GM23338 (cell line): ENCODE measurements around the gene PARP1. TPM values are rescaled to one million over a fixed set of nuclear protein-coding genes. Genes with fewer than 3 reads are reported as not detected.
"Not testable (repeated sequence)": the region's sequence is repeated elsewhere in the genome, so short reads cannot be mapped to it uniquely, and the experiment has no call there.

ENCODE experiments used
- ATAC-seq: fragments of 200-7000 bp; cut with Tn5 transposase; 3 replicates; pipeline ENCODE4 v1.9.1; 2020
- DNase-seq: peaks from one replicate; pipeline ENCODE4 v3.0.0-alpha.2; 2015; ENCODE audit warnings: low spot score
- H2AFZ ChIP-seq: fragments of 200-600 bp; sonication (generic); 2 replicates; pipeline ENCODE4 v1.8.0; 2016; ENCODE audit warnings: antibody characterized with exemption, mild to moderate bottlenecking, moderate library complexity
- H3F3A ChIP-seq: fragments of 200-600 bp; sonication (generic); replicated peaks from 2 replicates; pipeline ENCODE4 v1.8.0; 2017; ENCODE audit warnings: antibody characterized with exemption, mixed run types, low read depth
- H3K27ac ChIP-seq: fragments of 200-600 bp; sonication (generic); 2 replicates; pipeline ENCODE4 v1.6.1; 2016; ENCODE audit warnings: low read depth
- H3K27me3 ChIP-seq: fragments of 200-600 bp; sonication (generic); 2 replicates; pipeline ENCODE4 v1.8.0; 2016; ENCODE audit warnings: mild to moderate bottlenecking, mixed run types, moderate library complexity; ENCODE audit not compliant: insufficient read depth
- H3K36me3 ChIP-seq: fragments of 200-600 bp; sonication (generic); 2 replicates; pipeline ENCODE4 v1.8.0; 2016; ENCODE audit warnings: mild to moderate bottlenecking; ENCODE audit not compliant: insufficient read depth
- H3K4me1 ChIP-seq: fragments of 200-600 bp; sonication (generic); 2 replicates; pipeline ENCODE4 v1.8.0; 2016; ENCODE audit warnings: mild to moderate bottlenecking, moderate library complexity; ENCODE audit not compliant: insufficient read depth
- H3K4me2 ChIP-seq: fragments of 200-600 bp; sonication (generic); 2 replicates; pipeline ENCODE4 v1.7.1; 2017; ENCODE audit warnings: mixed run types
- H3K4me3 ChIP-seq: fragments of 200-600 bp; sonication (generic); 2 replicates; pipeline ENCODE4 v1.6.1; 2016; ENCODE audit warnings: mixed run types
- H3K79me2 ChIP-seq: fragments of 200-600 bp; sonication (generic); replicated peaks from 2 replicates; pipeline ENCODE4 v1.8.0; 2017; ENCODE audit warnings: mild to moderate bottlenecking; ENCODE audit not compliant: insufficient read depth
- H3K9me2 ChIP-seq: fragments of 200-600 bp; sonication (generic); 2 replicates; pipeline ENCODE4 v1.8.0; 2017; ENCODE audit not compliant: insufficient read depth
- H4K20me1 ChIP-seq: fragments of 200-600 bp; sonication (generic); replicated peaks from 2 replicates; pipeline ENCODE4 v1.8.0; 2017; ENCODE audit warnings: mild to moderate bottlenecking; ENCODE audit not compliant: insufficient read depth
- H3K27ac Mint-ChIP-seq: 2 replicates; pipeline ENCODE4 v1.8.0; 2020; ENCODE audit warnings: inconsistent platforms, mild to moderate bottlenecking, moderate library complexity, mixed read lengths
- H3K27me3 Mint-ChIP-seq: 3 replicates; pipeline ENCODE4 v1.8.0; 2022; ENCODE audit warnings: low read depth, mild to moderate bottlenecking, moderate library complexity, mixed read lengths, inconsistent platforms; ENCODE audit not compliant: insufficient read depth, poor library complexity
- H3K36me3 Mint-ChIP-seq: 3 replicates; pipeline ENCODE4 v1.8.0; 2021; ENCODE audit warnings: low read depth, mild to moderate bottlenecking, inconsistent platforms, moderate library complexity, mixed read lengths
- H3K4me1 Mint-ChIP-seq: 3 replicates; pipeline ENCODE4 v1.8.0; 2020; ENCODE audit warnings: mild to moderate bottlenecking, inconsistent platforms, mixed read lengths
- H3K4me3 Mint-ChIP-seq: 3 replicates; pipeline ENCODE4 v1.8.0; 2021; ENCODE audit warnings: moderate library complexity, mild to moderate bottlenecking, inconsistent platforms, mixed read lengths
- H3K9me3 Mint-ChIP-seq: 3 replicates; pipeline ENCODE4 v1.8.0; 2020; ENCODE audit warnings: moderate library complexity, mild to moderate bottlenecking, inconsistent platforms, mixed read lengths
- CREB1 ChIP-seq: fragments of 250-450 bp; sonication (Bioruptor Pico); IDR thresholded peaks from 2 replicates; pipeline ENCODE4 v1.5.0; 2020; ENCODE audit warnings: low read depth, mild to moderate bottlenecking, moderate library complexity
- CTCF ChIP-seq, 2 experiments: fragments of 200-600 bp in 1 of 2; sonication (generic) in 1 of 2; conservative IDR thresholded peaks; 2 replicates each; pipeline versions ENCODE4 v1.5.1 to v1.6.1; 2016 to 2017; ENCODE audit warnings: antibody characterized with exemption in 2 of 2, low read depth in 2 of 2, mild to moderate bottlenecking in 2 of 2, moderate library complexity in 1 of 2
- EZH2 ChIP-seq: fragments of 200-600 bp; sonication (generic); IDR thresholded peaks from one replicate; pipeline ENCODE4 v1.8.0; 2017; ENCODE audit warnings: antibody characterized with exemption, mild to moderate bottlenecking, low read depth; ENCODE audit not compliant: unreplicated experiment
- JUNB ChIP-seq: IDR thresholded peaks from one replicate; pipeline ENCODE4 v1.6.1; 2016; ENCODE audit warnings: antibody characterized with exemption; ENCODE audit not compliant: unreplicated experiment
- NANOG ChIP-seq: IDR thresholded peaks from 2 replicates; pipeline ENCODE4 v1.6.1; 2016; ENCODE audit warnings: antibody characterized with exemption, borderline replicate concordance
- POLR2AphosphoS5 ChIP-seq: IDR thresholded peaks from 2 replicates; pipeline ENCODE4 v1.6.1; 2016; ENCODE audit warnings: antibody characterized with exemption, low read depth
- REST ChIP-seq: IDR thresholded peaks from one replicate; pipeline ENCODE4 v1.6.1; 2018; ENCODE audit warnings: antibody characterized with exemption; ENCODE audit not compliant: unreplicated experiment
- STAT1 ChIP-seq: IDR thresholded peaks from one replicate; pipeline ENCODE4 v1.6.1; 2016; ENCODE audit warnings: antibody characterized with exemption; ENCODE audit not compliant: unreplicated experiment
- ZNF114 ChIP-seq: fragments of 250-450 bp; sonication (Bioruptor Pico); IDR thresholded peaks from 2 replicates; pipeline ENCODE4 v1.5.0; 2020; ENCODE audit warnings: mild to moderate bottlenecking, moderate library complexity
- ZNF331 ChIP-seq: fragments of 250-450 bp; sonication (Bioruptor Pico); IDR thresholded peaks from 2 replicates; pipeline ENCODE4 v1.5.0; 2020; ENCODE audit warnings: low read depth, mild to moderate bottlenecking, moderate library complexity
- ZNF462 ChIP-seq: fragments of 250-450 bp; sonication (Bioruptor Pico); IDR thresholded peaks from 2 replicates; pipeline ENCODE4 v1.5.0; 2020; ENCODE audit warnings: mild to moderate bottlenecking, moderate library complexity
- polyA plus RNA-seq: library from polyadenylated mRNA; unstranded; fragments of >200 nt; fragmentation: Nextera tagmentation; extraction: Ambion mirVana; gene quantifications from 2 replicates; pipeline ENCODE4 v1.2.1, GENCODE V29; 2016
- total RNA-seq: library from RNA; depleted of rRNA; stranded (reverse); fragments of >200 nt; shearing (Covaris generic); gene quantifications from 2 replicates; pipeline ENCODE4 v1.2.3, GENCODE V29; 2014

Gene PARP1
- total and polyA plus RNA-seq, 2 experiments from 2014 or later: 877 to 1,082 TPM

DNA sequence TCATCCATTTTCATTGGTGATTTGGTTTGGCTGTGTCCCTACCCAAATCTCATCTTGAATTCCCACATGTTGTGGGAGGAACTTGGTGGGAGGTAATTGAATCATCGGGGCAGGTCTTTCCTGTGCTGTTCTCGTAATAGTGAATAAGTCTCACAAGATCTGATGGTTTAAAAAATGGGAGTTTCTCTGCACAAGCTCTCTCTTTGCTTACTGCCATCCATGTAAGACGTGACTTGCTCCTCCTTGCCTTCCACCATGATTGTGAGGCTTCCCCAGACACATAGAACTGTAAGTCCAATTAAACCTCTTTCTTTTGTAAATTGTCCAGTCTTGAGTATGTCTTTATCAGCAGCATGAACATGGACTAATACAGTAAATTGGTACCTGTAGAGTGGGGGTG, 67.8 kb downstream of the PARP1 start:
- not testable (repeated sequence) for H3K4me3 Mint-ChIP-seq, H3K36me3 ChIP-seq, H2AFZ ChIP-seq, ATAC-seq, H4K20me1 ChIP-seq, H3K4me1 ChIP-seq, H3K4me2 ChIP-seq, H3K27ac Mint-ChIP-seq, H3K27me3 Mint-ChIP-seq, H3K9me2 ChIP-seq, H3K36me3 Mint-ChIP-seq, H3K4me1 Mint-ChIP-seq, H3K27me3 ChIP-seq, H3F3A ChIP-seq, H3K79me2 ChIP-seq, H3K27ac ChIP-seq, H3K4me3 ChIP-seq, DNase-seq
- H3K9me3 Mint-ChIP-seq: peaks cover 24% of the 10 kb centered on the region

DNA sequence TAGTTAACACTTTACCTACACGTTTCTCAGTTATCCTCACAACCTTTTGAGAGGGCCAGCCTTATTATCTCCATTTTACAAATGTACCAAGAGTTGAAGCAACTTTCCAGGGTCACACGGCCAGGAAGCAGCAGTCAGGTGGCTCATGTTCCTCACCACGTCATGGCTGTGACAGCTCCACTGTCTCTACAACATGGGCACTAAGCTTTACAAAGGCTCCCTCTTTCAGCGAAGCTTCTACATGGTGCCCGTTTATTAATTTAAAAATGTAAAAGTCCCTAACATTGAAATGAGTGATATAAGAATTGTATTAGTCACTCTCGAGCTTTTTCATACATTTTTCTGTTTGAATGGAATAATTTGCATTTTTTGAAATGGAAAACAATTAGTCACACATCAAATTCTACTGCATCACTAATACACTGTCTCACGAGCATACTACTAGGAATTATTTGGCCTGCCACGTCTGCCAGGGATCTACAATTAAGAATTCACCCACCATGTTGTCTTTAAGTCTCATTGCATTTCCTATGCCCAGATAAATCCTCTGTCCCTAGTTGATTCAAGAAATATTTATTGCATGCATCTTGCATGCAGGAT, 70.5 kb downstream of the PARP1 start:
- peaks cover 4% of the 10 kb centered on the region; the same call in 2 of the 3 replicates for H3K4me1 Mint-ChIP-seq
- no peaks in the 10 kb centered on the region for H3K79me2 ChIP-seq
- H3K27ac Mint-ChIP-seq: no peak overlapping the region
- H2AFZ ChIP-seq: no peak overlapping the region
- H3K36me3 ChIP-seq: no peaks in the 10 kb centered on the region
- H3K27ac ChIP-seq: no peak overlapping the region
- no peak overlapping the region for H3K4me3 Mint-ChIP-seq
- peaks cover 20% of the 10 kb centered on the region for H3K9me3 Mint-ChIP-seq
- H3K36me3 Mint-ChIP-seq: no peaks in the 10 kb centered on the region; the same call in 1 of the 3 replicates
- H3K27me3 ChIP-seq: no peaks in the 10 kb centered on the region
- DNase-seq (no peak), ATAC-seq (no peak)
- H3K4me3 ChIP-seq: no peak overlapping the region
- H3K4me1 ChIP-seq: no peaks in the 10 kb centered on the region
- no peaks in the 10 kb centered on the region for H3K9me2 ChIP-seq
- H3K4me2 ChIP-seq: no peak overlapping the region
- H4K20me1 ChIP-seq: no peaks in the 10 kb centered on the region
- H3F3A ChIP-seq: no peaks in the 10 kb centered on the region
- peaks cover 5% of the 10 kb centered on the region for H3K27me3 Mint-ChIP-seq
- no peak for TF ChIP-seq ZNF462 (CRISPR knock-in tag)
- no peak for TF ChIP-seq ZNF114 (CRISPR knock-in tag)
- TF ChIP-seq NANOG: no peak
- no peak for TF ChIP-seq STAT1
- no peak for TF ChIP-seq CREB1 (CRISPR knock-in tag)
- no peak for TF ChIP-seq JUNB
- no peak for TF ChIP-seq POLR2AphosphoS5
- no peak for TF ChIP-seq CTCF (conservative IDR thresholded peaks at IDR 0.05; ENCODE audit: low read depth in 2 of 2)
- no peak for TF ChIP-seq REST
- TF ChIP-seq ZNF331 (CRISPR knock-in tag): no peak
- no peak for TF ChIP-seq EZH2
